ENCODE measurements around the gene DPP6. TPM values are rescaled to one million over a fixed set of nuclear protein-coding genes. Genes with fewer than 3 reads are reported as not detected.

Gene DPP6
- total and polyA plus RNA-seq, 2 experiments from 2014 or later = not detected

DNA sequence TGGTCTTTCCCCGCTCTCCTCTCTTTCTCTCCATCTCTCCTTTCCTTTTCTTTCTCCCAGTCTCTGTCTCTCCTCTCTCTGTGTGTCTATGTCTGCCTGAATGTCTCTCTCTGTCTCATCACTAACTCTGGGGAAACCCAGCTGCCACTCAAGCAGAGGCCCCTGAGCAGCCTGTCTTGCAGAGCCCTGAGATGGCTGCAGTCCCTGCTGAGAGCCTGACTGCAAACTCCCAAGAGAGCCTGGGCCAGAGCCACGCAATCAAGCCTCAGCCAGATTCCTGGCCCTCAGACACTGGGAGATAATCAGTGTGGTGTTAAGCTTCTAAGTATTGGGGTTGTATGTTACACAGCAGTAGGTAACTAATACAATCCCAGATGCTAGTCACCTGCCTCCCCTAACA lies 859.2 kb downstream of the DPP6 start:
- Histone ChIP-seq H3F3A (replicated peaks; ENCODE audit: low read depth) (no peaks in the 10 kb centered on the region), H3K9me2 (ENCODE audit: insufficient read depth) (no peaks in the 10 kb centered on the region), H2AFZ (no peak overlapping the region), H3K27ac (ENCODE audit: low read depth) (no peak overlapping the region), H3K4me2 (no peak overlapping the region), H3K4me1 (ENCODE audit: insufficient read depth) (peaks cover 2% of the 10 kb centered on the region; the same call in 1 of the 2 replicates), H4K20me1 (replicated peaks; ENCODE audit: insufficient read depth) (no peaks in the 10 kb centered on the region), H3K4me3 (no peak overlapping the region), H3K27me3 (ENCODE audit: insufficient read depth) (peaks cover 14% of the 10 kb centered on the region; the same call in 1 of the 2 replicates), H3K36me3 (ENCODE audit: insufficient read depth) (no peaks in the 10 kb centered on the region; the same call in 1 of the 2 replicates), H3K79me2 (replicated peaks; ENCODE audit: insufficient read depth) (no peaks in the 10 kb centered on the region)
- ATAC-seq (no peak), DNase-seq (ENCODE audit: low spot score) (no peak)
- H3K9me3 Mint-ChIP-seq = peaks cover 43% of the 10 kb centered on the region
- no peak for TF ChIP-seq NANOG (IDR thresholded peaks at IDR 0.05; ENCODE audit: borderline replicate concordance)
- no peak for TF ChIP-seq EZH2phosphoT487 (IDR thresholded peaks at IDR 0.05; ENCODE audit: unreplicated experiment)
- TF ChIP-seq STAT1 (IDR thresholded peaks at IDR 0.05; ENCODE audit: unreplicated experiment) = no peak
- TF ChIP-seq ZNF331 (CRISPR knock-in tag; IDR thresholded peaks at IDR 0.05; ENCODE audit: low read depth) = no peak
- peaks cover 13% of the 10 kb centered on the region for H3K36me3 Mint-ChIP-seq (ENCODE audit: low read depth)
- no peak overlapping the region for H3K27ac Mint-ChIP-seq
- no peak overlapping the region; the same call in 2 of the 3 replicates for H3K4me3 Mint-ChIP-seq
- H3K4me1 Mint-ChIP-seq = peaks cover 7% of the 10 kb centered on the region; the same call in 2 of the 3 replicates
- H3K27me3 Mint-ChIP-seq (ENCODE audit: insufficient read depth, low read depth, poor library complexity) = peaks cover 23% of the 10 kb centered on the region

DNA sequence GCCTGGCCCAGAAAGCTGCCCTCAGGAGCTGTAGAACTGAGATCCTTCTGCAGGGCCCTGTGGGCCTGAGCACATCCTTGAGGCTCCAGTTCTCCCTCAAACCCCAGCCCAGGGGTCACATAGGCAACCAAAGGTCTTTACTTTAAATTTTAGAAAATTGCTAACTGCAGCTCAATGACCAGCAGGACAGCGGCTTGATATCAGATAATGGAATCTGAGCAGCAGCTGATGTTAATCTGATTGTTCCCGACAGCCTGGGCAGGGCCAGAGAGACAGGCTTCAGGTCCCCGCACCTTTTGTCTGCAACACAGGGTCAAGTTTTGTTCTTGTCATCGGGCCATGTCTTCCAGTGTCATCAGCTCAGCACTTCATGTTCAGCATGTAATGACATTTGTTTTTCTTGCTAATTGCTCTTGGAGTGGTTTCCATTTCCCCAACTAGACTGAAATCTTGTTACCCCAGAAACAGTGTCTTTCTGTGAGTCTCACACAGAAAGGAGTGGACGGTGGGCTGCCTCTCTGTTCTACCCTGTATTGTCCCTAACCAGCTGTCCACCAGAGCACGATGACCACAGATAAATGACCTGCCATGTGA lies 859.8 kb downstream of the DPP6 start:
- no peaks in the 10 kb centered on the region for H4K20me1 ChIP-seq (replicated peaks; ENCODE audit: insufficient read depth)
- peaks cover 7% of the 10 kb centered on the region; the same call in 2 of the 3 replicates for H3K4me1 Mint-ChIP-seq
- H3K27me3 Mint-ChIP-seq (ENCODE audit: insufficient read depth, low read depth, poor library complexity) = peaks cover 25% of the 10 kb centered on the region
- ATAC-seq = no peak
- H3K79me2 ChIP-seq (replicated peaks; ENCODE audit: insufficient read depth) = no peaks in the 10 kb centered on the region
- no peak for DNase-seq (ENCODE audit: low spot score)
- no peak overlapping the region for H3K4me3 ChIP-seq
- peaks cover 41% of the 10 kb centered on the region for H3K9me3 Mint-ChIP-seq
- H3K27me3 ChIP-seq (ENCODE audit: insufficient read depth) = peaks cover 14% of the 10 kb centered on the region; the same call in 1 of the 2 replicates
- H3K36me3 Mint-ChIP-seq (ENCODE audit: low read depth) = peaks cover 13% of the 10 kb centered on the region
- H3F3A ChIP-seq (replicated peaks; ENCODE audit: low read depth) = no peaks in the 10 kb centered on the region
- no peak overlapping the region for H3K4me3 Mint-ChIP-seq
- H3K9me2 ChIP-seq (ENCODE audit: insufficient read depth) = no peaks in the 10 kb centered on the region
- no peak overlapping the region for H3K4me2 ChIP-seq
- no peak overlapping the region for H3K27ac ChIP-seq (ENCODE audit: low read depth)
- no peaks in the 10 kb centered on the region; the same call in 1 of the 2 replicates for H3K36me3 ChIP-seq (ENCODE audit: insufficient read depth)
- no peak overlapping the region for H2AFZ ChIP-seq
- no peak overlapping the region for H3K27ac Mint-ChIP-seq
- peaks cover 2% of the 10 kb centered on the region; the same call in 1 of the 2 replicates for H3K4me1 ChIP-seq (ENCODE audit: insufficient read depth)
- TF ChIP-seq, protein P1, sequence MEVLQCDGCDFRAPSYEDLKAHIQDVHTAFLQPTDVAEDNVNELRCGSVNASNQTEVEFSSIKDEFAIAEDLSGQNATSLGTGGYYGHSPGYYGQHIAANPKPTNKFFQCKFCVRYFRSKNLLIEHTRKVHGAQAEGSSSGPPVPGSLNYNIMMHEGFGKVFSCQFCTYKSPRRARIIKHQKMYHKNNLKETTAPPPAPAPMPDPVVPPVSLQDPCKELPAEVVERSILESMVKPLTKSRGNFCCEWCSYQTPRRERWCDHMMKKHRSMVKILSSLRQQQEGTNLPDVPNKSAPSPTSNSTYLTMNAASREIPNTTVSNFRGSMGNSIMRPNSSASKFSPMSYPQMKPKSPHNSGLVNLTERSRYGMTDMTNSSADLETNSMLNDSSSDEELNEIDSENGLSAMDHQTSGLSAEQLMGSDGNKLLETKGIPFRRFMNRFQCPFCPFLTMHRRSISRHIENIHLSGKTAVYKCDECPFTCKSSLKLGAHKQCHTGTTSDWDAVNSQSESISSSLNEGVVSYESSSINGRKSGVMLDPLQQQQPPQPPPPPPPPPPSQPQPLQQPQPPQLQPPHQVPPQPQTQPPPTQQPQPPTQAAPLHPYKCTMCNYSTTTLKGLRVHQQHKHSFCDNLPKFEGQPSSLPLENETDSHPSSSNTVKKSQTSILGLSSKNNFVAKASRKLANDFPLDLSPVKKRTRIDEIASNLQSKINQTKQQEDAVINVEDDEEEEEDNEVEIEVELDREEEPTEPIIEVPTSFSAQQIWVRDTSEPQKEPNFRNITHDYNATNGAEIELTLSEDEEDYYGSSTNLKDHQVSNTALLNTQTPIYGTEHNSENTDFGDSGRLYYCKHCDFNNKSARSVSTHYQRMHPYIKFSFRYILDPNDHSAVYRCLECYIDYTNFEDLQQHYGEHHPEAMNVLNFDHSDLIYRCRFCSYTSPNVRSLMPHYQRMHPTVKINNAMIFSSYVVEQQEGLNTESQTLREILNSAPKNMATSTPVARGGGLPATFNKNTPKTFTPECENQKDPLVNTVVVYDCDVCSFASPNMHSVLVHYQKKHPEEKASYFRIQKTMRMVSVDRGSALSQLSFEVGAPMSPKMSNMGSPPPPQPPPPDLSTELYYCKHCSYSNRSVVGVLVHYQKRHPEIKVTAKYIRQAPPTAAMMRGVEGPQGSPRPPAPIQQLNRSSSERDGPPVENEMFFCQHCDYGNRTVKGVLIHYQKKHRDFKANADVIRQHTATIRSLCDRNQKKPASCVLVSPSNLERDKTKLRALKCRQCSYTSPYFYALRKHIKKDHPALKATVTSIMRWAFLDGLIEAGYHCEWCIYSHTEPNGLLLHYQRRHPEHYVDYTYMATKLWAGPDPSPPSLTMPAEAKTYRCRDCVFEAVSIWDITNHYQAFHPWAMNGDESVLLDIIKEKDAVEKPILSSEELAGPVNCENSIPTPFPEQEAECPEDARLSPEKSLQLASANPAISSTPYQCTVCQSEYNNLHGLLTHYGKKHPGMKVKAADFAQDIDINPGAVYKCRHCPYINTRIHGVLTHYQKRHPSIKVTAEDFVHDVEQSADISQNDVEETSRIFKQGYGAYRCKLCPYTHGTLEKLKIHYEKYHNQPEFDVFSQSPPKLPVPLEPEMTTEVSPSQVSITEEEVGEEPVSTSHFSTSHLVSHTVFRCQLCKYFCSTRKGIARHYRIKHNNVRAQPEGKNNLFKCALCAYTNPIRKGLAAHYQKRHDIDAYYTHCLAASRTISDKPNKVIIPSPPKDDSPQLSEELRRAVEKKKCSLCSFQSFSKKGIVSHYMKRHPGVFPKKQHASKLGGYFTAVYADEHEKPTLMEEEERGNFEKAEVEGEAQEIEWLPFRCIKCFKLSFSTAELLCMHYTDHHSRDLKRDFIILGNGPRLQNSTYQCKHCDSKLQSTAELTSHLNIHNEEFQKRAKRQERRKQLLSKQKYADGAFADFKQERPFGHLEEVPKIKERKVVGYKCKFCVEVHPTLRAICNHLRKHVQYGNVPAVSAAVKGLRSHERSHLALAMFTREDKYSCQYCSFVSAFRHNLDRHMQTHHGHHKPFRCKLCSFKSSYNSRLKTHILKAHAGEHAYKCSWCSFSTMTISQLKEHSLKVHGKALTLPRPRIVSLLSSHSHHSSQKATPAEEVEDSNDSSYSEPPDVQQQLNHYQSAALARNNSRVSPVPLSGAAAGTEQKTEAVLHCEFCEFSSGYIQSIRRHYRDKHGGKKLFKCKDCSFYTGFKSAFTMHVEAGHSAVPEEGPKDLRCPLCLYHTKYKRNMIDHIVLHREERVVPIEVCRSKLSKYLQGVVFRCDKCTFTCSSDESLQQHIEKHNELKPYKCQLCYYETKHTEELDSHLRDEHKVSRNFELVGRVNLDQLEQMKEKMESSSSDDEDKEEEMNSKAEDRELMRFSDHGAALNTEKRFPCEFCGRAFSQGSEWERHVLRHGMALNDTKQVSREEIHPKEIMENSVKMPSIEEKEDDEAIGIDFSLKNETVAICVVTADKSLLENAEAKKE (CRISPR knock-in tag; IDR thresholded peaks at IDR 0.05) = no peak
- TF ChIP-seq, protein P2, sequence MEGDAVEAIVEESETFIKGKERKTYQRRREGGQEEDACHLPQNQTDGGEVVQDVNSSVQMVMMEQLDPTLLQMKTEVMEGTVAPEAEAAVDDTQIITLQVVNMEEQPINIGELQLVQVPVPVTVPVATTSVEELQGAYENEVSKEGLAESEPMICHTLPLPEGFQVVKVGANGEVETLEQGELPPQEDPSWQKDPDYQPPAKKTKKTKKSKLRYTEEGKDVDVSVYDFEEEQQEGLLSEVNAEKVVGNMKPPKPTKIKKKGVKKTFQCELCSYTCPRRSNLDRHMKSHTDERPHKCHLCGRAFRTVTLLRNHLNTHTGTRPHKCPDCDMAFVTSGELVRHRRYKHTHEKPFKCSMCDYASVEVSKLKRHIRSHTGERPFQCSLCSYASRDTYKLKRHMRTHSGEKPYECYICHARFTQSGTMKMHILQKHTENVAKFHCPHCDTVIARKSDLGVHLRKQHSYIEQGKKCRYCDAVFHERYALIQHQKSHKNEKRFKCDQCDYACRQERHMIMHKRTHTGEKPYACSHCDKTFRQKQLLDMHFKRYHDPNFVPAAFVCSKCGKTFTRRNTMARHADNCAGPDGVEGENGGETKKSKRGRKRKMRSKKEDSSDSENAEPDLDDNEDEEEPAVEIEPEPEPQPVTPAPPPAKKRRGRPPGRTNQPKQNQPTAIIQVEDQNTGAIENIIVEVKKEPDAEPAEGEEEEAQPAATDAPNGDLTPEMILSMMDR (conservative IDR thresholded peaks at IDR 0.05; ENCODE audit: low read depth in 2 of 2) = no peak
- TF ChIP-seq JUNB (IDR thresholded peaks at IDR 0.05; ENCODE audit: unreplicated experiment) (no peak), EZH2phosphoT487 (IDR thresholded peaks at IDR 0.05; ENCODE audit: unreplicated experiment) (no peak)
- TF ChIP-seq, protein P3, sequence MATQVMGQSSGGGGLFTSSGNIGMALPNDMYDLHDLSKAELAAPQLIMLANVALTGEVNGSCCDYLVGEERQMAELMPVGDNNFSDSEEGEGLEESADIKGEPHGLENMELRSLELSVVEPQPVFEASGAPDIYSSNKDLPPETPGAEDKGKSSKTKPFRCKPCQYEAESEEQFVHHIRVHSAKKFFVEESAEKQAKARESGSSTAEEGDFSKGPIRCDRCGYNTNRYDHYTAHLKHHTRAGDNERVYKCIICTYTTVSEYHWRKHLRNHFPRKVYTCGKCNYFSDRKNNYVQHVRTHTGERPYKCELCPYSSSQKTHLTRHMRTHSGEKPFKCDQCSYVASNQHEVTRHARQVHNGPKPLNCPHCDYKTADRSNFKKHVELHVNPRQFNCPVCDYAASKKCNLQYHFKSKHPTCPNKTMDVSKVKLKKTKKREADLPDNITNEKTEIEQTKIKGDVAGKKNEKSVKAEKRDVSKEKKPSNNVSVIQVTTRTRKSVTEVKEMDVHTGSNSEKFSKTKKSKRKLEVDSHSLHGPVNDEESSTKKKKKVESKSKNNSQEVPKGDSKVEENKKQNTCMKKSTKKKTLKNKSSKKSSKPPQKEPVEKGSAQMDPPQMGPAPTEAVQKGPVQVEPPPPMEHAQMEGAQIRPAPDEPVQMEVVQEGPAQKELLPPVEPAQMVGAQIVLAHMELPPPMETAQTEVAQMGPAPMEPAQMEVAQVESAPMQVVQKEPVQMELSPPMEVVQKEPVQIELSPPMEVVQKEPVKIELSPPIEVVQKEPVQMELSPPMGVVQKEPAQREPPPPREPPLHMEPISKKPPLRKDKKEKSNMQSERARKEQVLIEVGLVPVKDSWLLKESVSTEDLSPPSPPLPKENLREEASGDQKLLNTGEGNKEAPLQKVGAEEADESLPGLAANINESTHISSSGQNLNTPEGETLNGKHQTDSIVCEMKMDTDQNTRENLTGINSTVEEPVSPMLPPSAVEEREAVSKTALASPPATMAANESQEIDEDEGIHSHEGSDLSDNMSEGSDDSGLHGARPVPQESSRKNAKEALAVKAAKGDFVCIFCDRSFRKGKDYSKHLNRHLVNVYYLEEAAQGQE (IDR thresholded peaks at IDR 0.05; ENCODE audit: unreplicated experiment) = no peak
